Adrenal gland (tissue), 12 donors: ENCODE measurements around the gene HASPIN. TPM values are rescaled to one million over a fixed set of nuclear protein-coding genes. Genes with fewer than 3 reads are reported as not detected.

Experiments used
- DNase-seq, 7 donors: peaks; one replicate each; pipeline ENCODE4 v3.0.0-alpha.2; 2019 to 2020
- H3K27ac ChIP-seq, 5 donors: fragments of 200-600 bp; sonication (generic) in 4 of 5; 1 replicate in 3 of 5; 2 replicates in 2 of 5; pipeline versions ENCODE4 v1.5.1 to v1.8.0; 2016 to 2020; ENCODE audit warnings: mild to moderate bottlenecking in 1 of 5
- H3K27me3 ChIP-seq: fragments of 200-600 bp; 2 replicates; pipeline ENCODE4 v1.8.0; 2021
- H3K36me3 ChIP-seq, 2 donors: fragments of 200-600 bp; replicated peaks in 1 of 2; 1 replicate in 1 of 2; 2 replicates in 1 of 2; pipeline versions ENCODE4 v1.5.1 to v1.8.0; 2018 to 2022
- H3K4me1 ChIP-seq, 2 donors: fragments of 200-600 bp; replicated peaks in 1 of 2; 1 replicate in 1 of 2; 2 replicates in 1 of 2; pipeline versions ENCODE4 v1.5.1 to v1.8.0; 2018 to 2021
- H3K4me3 ChIP-seq, 4 donors: fragments of 200-600 bp; sonication (generic) in 3 of 4; one replicate each; pipeline ENCODE4 v1.5.1; 2016 to 2018
- H3K9me3 ChIP-seq, 3 donors: fragments of 200-600 bp; sonication (generic) in 1 of 3; replicated peaks in 1 of 3; 1 replicate in 2 of 3; 2 replicates in 1 of 3; pipeline versions ENCODE4 v1.5.1 to v1.8.0; 2016 to 2021
- POLR2A ChIP-seq, 2 donors: fragments of 450-650 bp; IDR thresholded peaks; one replicate each; pipeline ENCODE4 v1.6.1; 2017; ENCODE audit warnings: antibody characterized with exemption in 2 of 2, mild to moderate bottlenecking in 2 of 2, moderate library complexity in 1 of 2
- WGBS, 4 donors: extraction: QIAGEN DNeasy Blood & Tissue Kit in 2 of 4; methylation state at CpG; one replicate each; pipeline versions ENCODE4 v1.1.5 to v1.1.7; 2013 to 2017; 5-methylcytosine and 5-hydroxymethylcytosine counted together
- intact Hi-C, 2 donors: fragments of 100-400 bp; cut with DNase I; formaldehyde crosslinking; loops; one replicate each; pipeline versions ENCODE4 v1.14.1 to v1.15.0; 2022 to 2023
- polyA plus RNA-seq, 3 donors: library from polyadenylated mRNA; stranded (reverse); fragments of 200-250 nt in 2 of 3; fragments of 350-450 nt in 1 of 3; fragmentation: Illumina TruSeq in 1 of 3; extraction: RNeasy Lipid Tissue Mini Kit (QIAGEN cat#74804) in 1 of 3; gene quantifications; one replicate each; pipeline ENCODE4 v1.2.3, GENCODE V29; 2013 to 2014
- total RNA-seq, 9 donors: library from RNA; depleted of rRNA in 4 of 9; stranded (reverse); fragments of >200 nt in 4 of 9; fragments of 120-200 nt in 1 of 9; fragmentation: NEBNext Ultra II Directional in 1 of 9; extraction: Animal tissue kit (Norgen Biotek cat#: 25700) in 1 of 9; gene quantifications; one replicate each; pipeline versions ENCODE4 v1.1.0 to v1.2.4, GENCODE V29; 2013 to 2023
- TF ChIP-seq, protein P1 (sequence below), 6 experiments: fragments of 450-650 bp in 4 of 6; fragments of 200-600 bp in 2 of 6; sonication (generic) in 1 of 6; IDR thresholded peaks; 1 replicate in 5 of 6; 2 replicates in 1 of 6; pipeline versions ENCODE4 v1.5.1 to v1.8.0; 2016 to 2021; ENCODE audit warnings: antibody characterized with exemption in 6 of 6, mild to moderate bottlenecking in 2 of 6, moderate library complexity in 1 of 6
- donor health status: healthy with polysubstance abuse.
- donor health status: Bipolar disorder and iron deficiency.
- donor health status: DM: yes; HTN: yes; CAD: no.
- donor health status: DM: no; HTN: no; CAD: no.
- donor health status: DM: no; HTN: no; CAD: no.
- donor health status: DM: yes; HTN: yes; CAD: no.

Gene HASPIN
- total and polyA plus RNA-seq, 12 donors, result 0.07 to 1.4 (median 0.39) TPM

DNA sequence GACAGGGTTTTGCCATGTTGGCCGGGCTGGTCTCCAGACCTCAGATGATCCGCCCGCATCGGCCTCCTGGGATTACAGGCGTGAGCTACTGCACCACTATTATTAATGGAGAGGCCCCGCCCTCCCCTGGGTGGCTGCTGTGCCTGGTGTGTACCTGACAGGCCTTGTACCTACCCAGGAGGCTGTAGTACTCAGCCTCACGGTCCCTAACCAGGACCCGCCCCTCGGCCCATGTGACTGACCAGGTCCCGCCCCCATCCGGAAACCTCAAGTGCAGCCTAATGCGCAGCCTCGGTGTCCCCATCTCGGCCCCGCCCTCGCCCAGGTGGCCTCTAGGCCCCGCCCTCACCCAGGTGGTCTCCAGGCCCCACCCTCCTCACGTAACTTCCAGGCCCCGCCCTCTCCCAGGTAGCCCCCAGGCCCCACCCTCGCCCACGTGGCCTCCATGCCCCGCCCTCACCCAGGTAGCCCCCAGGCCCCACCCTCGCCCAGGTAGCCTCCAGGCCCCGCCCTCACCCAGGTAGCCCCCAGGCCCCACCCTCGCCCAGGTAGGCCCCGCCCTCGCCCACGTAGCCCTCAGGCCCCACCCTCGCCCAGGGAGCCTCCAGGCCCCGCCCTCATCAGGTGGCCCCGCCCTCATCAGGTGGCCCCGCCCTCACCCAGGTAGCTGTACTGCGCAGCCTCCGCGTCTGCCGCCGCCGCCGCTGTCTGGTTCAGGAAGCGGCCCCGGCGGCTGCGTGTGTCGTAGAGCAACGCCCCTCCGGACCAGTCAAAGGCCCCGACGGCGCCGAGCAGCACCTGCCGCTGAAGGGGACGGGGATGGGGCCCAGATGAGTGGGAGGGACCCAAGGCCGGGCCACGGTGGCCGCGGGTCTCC lies 31.0 kb downstream of the HASPIN start:
- TF ChIP-seq, protein P1, sequence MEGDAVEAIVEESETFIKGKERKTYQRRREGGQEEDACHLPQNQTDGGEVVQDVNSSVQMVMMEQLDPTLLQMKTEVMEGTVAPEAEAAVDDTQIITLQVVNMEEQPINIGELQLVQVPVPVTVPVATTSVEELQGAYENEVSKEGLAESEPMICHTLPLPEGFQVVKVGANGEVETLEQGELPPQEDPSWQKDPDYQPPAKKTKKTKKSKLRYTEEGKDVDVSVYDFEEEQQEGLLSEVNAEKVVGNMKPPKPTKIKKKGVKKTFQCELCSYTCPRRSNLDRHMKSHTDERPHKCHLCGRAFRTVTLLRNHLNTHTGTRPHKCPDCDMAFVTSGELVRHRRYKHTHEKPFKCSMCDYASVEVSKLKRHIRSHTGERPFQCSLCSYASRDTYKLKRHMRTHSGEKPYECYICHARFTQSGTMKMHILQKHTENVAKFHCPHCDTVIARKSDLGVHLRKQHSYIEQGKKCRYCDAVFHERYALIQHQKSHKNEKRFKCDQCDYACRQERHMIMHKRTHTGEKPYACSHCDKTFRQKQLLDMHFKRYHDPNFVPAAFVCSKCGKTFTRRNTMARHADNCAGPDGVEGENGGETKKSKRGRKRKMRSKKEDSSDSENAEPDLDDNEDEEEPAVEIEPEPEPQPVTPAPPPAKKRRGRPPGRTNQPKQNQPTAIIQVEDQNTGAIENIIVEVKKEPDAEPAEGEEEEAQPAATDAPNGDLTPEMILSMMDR (IDR thresholded peaks at IDR 0.05), result no peak
- peak in 1 of 2 donors; percentile 19 for TF ChIP-seq POLR2A (IDR thresholded peaks at IDR 0.05)
- H3K27me3 ChIP-seq, result no peaks in the 10 kb centered on the region
- DNase-seq, result peak in 6 of 7 donors; percentile 31 to 75 (median 50)
- H3K9me3 ChIP-seq, result no peaks in the 10 kb centered on the region
- H3K4me1 ChIP-seq, result no peaks in the 10 kb centered on the region
- intact Hi-C loops, result no loop called here
- 9 to 58% (median 17%) methylated on average over 7 to 56 of the region's 56 CpGs for WGBS, 4 donors
- peak overlapping the region in 1 of 5 donors; percentile 45 for H3K27ac ChIP-seq
- H3K4me3 ChIP-seq, result peak overlapping the region in 1 of 4 donors; percentile 36
- no peaks in the 10 kb centered on the region for H3K36me3 ChIP-seq

DNA sequence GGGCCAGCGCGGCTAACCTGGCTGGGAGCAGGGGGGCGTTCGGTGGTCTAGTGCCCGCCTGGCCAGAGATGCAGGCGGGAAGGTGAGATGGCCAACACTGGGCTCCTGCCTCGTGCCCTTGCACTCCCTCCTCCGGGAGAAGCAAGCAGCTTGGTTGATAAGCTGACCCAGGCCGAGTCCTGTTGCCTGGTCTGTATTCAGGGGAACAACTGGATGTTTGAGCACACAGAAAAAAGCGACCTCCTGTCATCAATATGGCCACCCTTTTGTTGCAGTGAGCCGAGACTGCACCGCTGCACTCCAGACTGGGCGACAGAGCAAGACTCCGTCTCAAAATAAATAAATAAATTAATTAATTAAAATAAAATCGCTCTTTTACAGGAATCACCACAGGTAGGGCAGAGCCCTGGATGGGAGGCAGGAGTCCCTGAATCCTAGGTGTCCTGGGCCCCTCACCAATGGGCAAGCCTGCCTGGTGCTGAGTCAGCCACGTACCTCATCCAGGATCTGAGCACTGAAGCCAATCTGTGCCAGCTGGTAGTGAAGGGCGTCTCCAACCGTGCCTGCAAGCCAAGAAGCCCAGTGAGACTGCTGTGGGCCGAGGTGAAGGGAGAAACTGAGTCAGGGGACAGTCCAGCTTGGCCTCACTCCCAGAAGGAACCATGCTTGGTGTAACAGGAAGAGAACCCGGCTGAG lies 31.8 kb downstream of the HASPIN start:
- Histone ChIP-seq H3K36me3 (no peaks in the 10 kb centered on the region), H3K4me1 (no peaks in the 10 kb centered on the region), H3K27ac (peak overlapping the region in 1 of 5 donors; percentile 45), H3K27me3 (no peaks in the 10 kb centered on the region), H3K9me3 (no peaks in the 10 kb centered on the region), H3K4me3 (peak overlapping the region in 1 of 4 donors; percentile 36)
- DNase-seq, result no peak
- intact Hi-C loops, result no loop called here
- TF ChIP-seq, protein P1 (IDR thresholded peaks at IDR 0.05), result no peak
- no peak for TF ChIP-seq POLR2A (IDR thresholded peaks at IDR 0.05)
- WGBS, 4 donors, result 53 to 71% (median 58%) methylated on average over 13 to 20 of the region's 20 CpGs

DNA sequence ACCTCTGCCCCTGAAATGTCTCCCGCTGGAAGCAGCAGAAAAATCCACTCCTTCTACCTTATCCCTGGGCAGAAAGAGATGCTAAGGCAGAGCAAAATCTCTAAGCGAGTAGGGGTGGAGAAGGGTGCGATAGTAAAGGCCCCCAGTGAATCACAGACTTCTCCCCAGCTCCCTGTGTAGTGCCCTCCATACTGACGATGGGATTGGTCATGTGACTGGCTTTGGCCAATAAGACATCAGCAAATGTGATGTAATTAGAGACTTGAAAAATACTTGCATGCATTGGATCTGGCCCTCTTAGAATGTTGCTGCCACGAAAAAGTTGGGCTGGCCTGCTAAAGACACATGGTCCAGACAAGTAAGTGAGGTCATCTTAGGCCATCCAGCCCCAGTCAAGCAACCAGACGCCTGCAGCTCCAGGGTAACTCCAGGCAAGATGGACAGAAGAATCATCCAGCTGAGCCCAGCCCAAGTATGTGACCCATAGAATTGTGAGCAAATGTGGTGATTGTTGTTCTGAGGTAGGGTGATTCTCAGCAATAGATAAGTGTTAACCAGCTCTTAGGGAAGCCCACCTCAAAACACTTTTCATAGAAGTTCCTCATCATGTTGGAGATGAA lies 36.0 kb downstream of the HASPIN start:
- intact Hi-C loops, result no loop called here
- no peaks in the 10 kb centered on the region for H3K9me3 ChIP-seq
- H3K27me3 ChIP-seq, result no peaks in the 10 kb centered on the region
- no peak for DNase-seq
- H3K36me3 ChIP-seq, result no peaks in the 10 kb centered on the region
- H3K4me1 ChIP-seq, result no peaks in the 10 kb centered on the region
- no peak overlapping the region for H3K4me3 ChIP-seq
- TF ChIP-seq, protein P1 (IDR thresholded peaks at IDR 0.05), result no peak
- TF ChIP-seq POLR2A (IDR thresholded peaks at IDR 0.05), result no peak
- WGBS, 4 donors, result 81 to 91% (median 86%) methylated on average over 5 to 6 of the region's 6 CpGs
- H3K27ac ChIP-seq, result no peak overlapping the region
